AG09319 (cell line): Measurements from ENCODE around the gene PDPN.

Experiments
- DNase-seq: peaks from one replicate; pipeline ENCODE4 v3.0.0-alpha.2; 2010; ENCODE audit warnings: low read depth; ENCODE audit errors: extremely low read depth
- TF ChIP-seq, protein P1 (sequence below): IDR thresholded peaks from 2 replicates; pipeline ENCODE4 v1.5.1; 2011; ENCODE audit warnings: low read depth, mild to moderate bottlenecking, inconsistent platforms, low read length, moderate library complexity

PDPN gene

DNA sequence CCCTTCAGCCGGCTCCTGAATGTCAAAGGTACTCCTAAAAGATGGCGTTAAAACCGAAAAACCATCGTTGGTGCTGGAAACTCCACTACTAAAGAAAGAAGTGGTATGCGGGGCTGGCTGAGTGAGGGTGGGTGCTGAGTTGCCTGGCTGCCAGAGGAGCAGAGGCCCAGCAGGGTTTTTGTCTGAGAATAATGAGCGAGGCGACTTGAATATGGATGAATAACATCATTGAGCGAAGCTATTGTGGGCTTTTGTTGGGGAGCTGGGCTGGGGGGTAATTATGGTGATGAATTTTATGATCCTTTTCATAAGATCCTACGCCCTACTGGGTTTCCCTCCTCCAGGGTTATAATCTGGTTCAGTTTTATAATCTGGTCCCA lies 2.0 kb downstream of the PDPN start:
- TF ChIP-seq, protein P1, sequence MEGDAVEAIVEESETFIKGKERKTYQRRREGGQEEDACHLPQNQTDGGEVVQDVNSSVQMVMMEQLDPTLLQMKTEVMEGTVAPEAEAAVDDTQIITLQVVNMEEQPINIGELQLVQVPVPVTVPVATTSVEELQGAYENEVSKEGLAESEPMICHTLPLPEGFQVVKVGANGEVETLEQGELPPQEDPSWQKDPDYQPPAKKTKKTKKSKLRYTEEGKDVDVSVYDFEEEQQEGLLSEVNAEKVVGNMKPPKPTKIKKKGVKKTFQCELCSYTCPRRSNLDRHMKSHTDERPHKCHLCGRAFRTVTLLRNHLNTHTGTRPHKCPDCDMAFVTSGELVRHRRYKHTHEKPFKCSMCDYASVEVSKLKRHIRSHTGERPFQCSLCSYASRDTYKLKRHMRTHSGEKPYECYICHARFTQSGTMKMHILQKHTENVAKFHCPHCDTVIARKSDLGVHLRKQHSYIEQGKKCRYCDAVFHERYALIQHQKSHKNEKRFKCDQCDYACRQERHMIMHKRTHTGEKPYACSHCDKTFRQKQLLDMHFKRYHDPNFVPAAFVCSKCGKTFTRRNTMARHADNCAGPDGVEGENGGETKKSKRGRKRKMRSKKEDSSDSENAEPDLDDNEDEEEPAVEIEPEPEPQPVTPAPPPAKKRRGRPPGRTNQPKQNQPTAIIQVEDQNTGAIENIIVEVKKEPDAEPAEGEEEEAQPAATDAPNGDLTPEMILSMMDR = no peak

DNA sequence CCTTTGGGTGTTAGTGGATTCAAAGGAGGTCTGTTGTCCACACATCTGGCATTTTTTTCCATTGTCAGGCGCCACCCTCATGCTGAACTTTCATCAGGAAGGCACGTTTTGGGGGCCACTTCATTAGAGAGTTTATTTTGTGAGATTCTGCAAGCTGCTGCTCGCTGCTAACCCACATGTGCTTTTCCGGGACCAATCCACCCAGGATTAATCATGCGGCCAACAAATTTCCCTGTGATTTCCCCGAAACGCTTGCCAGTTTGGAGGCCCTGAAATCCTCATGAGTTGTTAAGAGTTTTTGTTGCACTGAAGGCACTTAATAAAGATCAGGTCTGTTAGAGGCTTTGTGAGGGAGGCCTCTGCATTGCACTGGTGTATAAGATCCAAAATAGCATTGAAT lies 2.4 kb downstream of the PDPN start:
- TF ChIP-seq, protein P1 = no peak
- DNase-seq = no peak

More for the DNA sequence above, 2.0 kb downstream of the PDPN start:
- no peak for DNase-seq

DNA sequence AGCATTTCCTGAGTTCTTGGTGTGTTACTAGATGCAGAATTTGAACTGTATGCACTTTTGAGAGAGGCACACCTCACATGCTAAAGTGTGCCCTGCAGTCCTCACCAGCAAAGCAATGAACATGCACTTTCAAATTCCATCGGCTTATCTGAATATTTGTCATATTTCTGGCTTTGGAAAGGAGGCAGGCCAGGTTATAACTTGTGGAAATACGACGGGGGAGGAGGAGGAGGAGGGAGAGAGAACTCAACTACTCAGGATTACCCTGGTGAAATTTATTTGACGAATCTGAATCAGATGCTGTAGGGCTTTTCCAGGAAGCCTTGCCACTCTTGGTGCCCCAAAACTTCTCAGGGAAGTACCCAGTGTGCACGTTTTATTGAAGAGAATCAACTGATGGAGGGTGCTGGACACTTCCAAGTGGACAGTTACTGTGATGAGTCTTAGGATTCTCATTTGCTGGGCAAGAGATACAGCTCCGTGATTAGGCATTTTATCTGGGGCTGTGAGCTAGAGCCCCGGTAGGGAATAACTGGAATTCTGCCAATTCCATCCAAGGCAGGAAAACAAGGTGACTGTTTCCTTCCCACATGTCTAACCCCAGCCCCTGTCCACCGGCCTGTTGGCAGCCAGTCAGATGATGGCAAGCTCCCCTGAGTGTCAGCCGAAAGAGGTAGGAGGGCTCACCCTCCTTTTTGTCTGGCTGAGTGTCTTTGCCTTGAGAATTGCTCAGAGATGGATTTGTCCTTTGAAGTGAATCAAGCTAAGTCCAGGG lies 3.8 kb downstream of the PDPN start:
- DNase-seq = no peak

DNA sequence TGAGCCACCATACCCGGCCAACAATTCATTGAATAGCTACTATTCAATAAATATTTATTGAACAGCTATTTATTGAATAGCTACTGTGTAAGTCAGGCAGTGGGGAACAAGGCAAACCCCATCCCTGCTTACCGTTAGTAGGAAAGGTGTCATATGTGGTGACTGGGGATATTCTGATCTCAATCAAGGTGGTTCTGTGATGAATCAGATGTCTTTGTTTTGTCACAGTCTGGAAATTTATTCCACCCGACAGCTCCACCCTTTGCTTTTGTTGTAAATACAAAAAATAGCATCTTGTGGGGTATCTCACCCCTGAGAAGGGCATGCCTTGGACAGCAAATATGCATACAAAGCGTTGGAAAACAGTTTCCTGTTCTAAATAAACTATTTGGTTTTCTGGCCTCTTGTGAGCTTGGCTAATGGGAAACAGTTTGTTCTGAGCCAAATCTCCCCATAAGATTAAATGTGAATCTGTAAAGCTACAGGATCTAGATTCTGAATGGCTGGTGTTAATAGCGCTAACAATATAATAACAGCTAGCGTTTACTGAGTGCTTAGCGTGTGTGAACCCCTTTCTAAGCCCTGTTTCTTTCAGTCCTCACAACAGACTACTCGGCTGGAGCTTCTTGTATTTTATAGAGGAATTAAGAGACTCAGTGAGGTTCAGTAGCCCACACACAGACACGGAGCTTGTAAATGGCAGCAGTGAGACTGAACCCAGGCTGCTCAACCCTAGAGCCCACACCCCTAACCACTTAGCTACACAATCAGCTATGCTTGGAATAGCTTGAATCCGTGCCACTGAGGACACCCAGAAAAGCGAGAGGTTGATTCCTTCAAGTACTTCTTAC lies 5.5 kb downstream of the PDPN start:
- DNase-seq = no peak
- TF ChIP-seq, protein P1 = no peak

More for the DNA sequence above, 3.8 kb downstream of the PDPN start:
- TF ChIP-seq, protein P1 = no peak

DNA sequence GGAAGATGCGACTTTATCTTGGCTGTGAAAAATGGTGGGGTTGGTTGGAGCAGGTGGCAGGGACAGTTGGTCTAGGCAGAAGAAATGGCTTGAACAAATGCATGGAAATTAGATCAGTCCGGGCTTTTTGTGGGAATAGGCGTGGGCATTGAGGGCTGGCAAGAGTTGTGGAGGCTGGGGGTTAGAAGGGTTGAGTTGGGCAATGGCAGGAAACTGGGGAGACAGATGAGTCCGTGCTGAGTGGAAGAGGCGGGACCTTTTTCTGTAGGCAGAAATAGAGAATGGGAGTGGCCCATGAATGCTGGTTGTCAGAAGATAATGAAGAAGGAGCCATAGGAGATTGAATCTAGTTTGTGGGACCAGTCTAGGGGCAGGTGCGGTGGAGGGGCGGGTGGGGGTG lies 6.9 kb downstream of the PDPN start:
- DNase-seq = no peak
- TF ChIP-seq, protein P1 = no peak

DNA sequence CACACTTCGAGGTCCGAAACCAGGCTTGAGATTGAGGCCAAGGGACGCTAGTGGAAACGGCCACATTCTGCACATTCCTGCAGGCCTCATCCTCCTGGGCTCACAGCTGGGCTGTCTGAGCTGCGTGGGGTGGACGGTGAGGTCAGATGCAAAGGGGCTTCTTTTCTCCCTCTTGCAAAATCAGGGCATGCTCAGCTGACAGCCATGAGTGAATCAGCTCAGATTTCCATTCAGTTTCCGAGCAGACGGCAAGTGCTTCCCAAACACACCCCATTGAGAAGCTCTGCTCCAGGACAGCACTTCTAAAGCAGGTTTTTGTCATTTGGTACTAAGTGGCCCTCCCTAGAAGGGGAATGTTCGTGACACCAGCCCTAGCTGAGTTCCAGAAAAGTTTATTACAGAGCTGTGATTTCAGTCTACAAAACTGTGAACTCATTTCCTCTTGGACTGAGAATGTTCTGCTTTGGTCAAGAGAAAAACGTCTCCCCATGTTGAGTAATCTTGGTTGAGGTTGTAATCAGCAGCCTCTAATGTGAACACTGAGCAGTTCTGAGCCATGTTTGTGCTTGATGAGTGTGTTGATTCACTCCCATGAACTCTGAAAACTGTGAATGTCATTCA lies 10.0 kb downstream of the PDPN start:
- DNase-seq = peak; percentile 3
- TF ChIP-seq, protein P1 = no peak
